Measurements from ENCODE around the gene LOXHD1. TPM values are rescaled to one million over a fixed set of nuclear protein-coding genes. Genes with fewer than 3 reads are reported as not detected.

Gene LOXHD1
- total RNA-seq = under 1 TPM in 1 of 2 donors, not detected in 1; 0.11 TPM

- no peak for DNase-seq (ENCODE audit: low spot score)
These were observed at the start of gene LOXHD1 for GRCh38 chr18:46657115-46657955. Gene LOXHD1, minus strand, starts transcription at chr18:46657220. Its CDS starts 187 bp downstream, at chr18:46657033.

GRCh38 chr18:46705521-46705920 lies 48.5 kb upstream of the LOXHD1 start:
- Histone ChIP-seq H3K4me1 (peaks cover 0 to under 1% of the 10 kb centered on the region in 2 donors), H3K27ac (no peak overlapping the region), H3K36me3 (no peaks in the 10 kb centered on the region), H3K27me3 (no peaks in the 10 kb centered on the region), H3K4me3 (no peak overlapping the region), H3K9me3 (no peaks in the 10 kb centered on the region)
- DNase-seq (ENCODE audit: low spot score) = no peak
- no peak for TF ChIP-seq CTCF (IDR thresholded peaks at IDR 0.05)

More at GRCh38 chr18:46657115-46657955, at the start of gene LOXHD1:
- H3K27ac ChIP-seq = no peak within 1 kb of the TSS
- H3K4me3 ChIP-seq = no peak within 1 kb of the TSS
- no peaks in the 10 kb centered on the region for H3K27me3 ChIP-seq
- no peaks in the 10 kb centered on the region for H3K4me1 ChIP-seq
- no peaks in the 10 kb centered on the region for H3K36me3 ChIP-seq
- no peak for TF ChIP-seq CTCF (IDR thresholded peaks at IDR 0.05)
- H3K9me3 ChIP-seq = no peaks in the 10 kb centered on the region

GRCh38 chr18:46704816-46705215 lies 47.8 kb upstream of the LOXHD1 start:
- no peaks in the 10 kb centered on the region for H3K36me3 ChIP-seq
- DNase-seq (ENCODE audit: low spot score) = no peak
- H3K4me1 ChIP-seq = no peaks in the 10 kb centered on the region
- no peaks in the 10 kb centered on the region for H3K27me3 ChIP-seq
- no peak overlapping the region for H3K27ac ChIP-seq
- H3K9me3 ChIP-seq = no peaks in the 10 kb centered on the region
- no peak for TF ChIP-seq CTCF (IDR thresholded peaks at IDR 0.05)
- no peak overlapping the region for H3K4me3 ChIP-seq

GRCh38 chr18:46704189-46704588 lies 47.2 kb upstream of the LOXHD1 start:
- H3K4me3 ChIP-seq = no peak overlapping the region
- no peaks in the 10 kb centered on the region for H3K36me3 ChIP-seq
- no peak overlapping the region for H3K27ac ChIP-seq
- no peak for TF ChIP-seq CTCF (IDR thresholded peaks at IDR 0.05)
- H3K4me1 ChIP-seq = no peaks in the 10 kb centered on the region
- no peaks in the 10 kb centered on the region for H3K9me3 ChIP-seq
- DNase-seq (ENCODE audit: low spot score) = no peak
- no peaks in the 10 kb centered on the region for H3K27me3 ChIP-seq

- no peak overlapping the region for H3K27ac ChIP-seq
- H3K27me3 ChIP-seq = no peaks in the 10 kb centered on the region
- no peaks in the 10 kb centered on the region for H3K9me3 ChIP-seq
- no peak for TF ChIP-seq CTCF (IDR thresholded peaks at IDR 0.05)
- no peaks in the 10 kb centered on the region for H3K4me1 ChIP-seq
- H3K4me3 ChIP-seq = no peak overlapping the region
- DNase-seq (ENCODE audit: low spot score) = no peak
- no peaks in the 10 kb centered on the region for H3K36me3 ChIP-seq
These were observed 45.5 kb upstream of the LOXHD1 start for GRCh38 chr18:46702471-46702870.
